ENCODE results near the gene FMNL2.

Gene FMNL2

DNA sequence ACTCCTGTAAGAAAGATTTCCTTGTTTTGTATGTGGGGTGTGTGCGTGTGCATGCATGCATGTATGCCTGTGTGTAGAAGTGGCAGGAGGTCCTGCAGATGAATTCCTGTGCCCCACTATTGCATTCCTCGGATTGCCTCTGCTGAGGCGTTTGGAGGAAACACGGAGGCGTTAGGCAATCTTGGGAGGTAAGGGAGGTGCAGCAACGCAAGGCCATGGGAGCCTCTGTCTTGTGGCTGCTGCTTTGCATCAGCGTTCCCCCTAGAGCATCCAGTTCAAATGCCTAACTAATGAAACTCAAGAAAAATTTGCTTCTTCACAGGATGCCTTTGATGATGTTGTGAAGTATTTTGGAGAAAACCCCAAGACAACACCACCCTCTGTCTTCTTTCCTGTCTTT lies 302.3 kb downstream of the FMNL2 start:
- H3K4me3 ChIP-seq (ENCODE audit: low read depth, low read length) = no peak overlapping the region
- TF ChIP-seq, protein P1, sequence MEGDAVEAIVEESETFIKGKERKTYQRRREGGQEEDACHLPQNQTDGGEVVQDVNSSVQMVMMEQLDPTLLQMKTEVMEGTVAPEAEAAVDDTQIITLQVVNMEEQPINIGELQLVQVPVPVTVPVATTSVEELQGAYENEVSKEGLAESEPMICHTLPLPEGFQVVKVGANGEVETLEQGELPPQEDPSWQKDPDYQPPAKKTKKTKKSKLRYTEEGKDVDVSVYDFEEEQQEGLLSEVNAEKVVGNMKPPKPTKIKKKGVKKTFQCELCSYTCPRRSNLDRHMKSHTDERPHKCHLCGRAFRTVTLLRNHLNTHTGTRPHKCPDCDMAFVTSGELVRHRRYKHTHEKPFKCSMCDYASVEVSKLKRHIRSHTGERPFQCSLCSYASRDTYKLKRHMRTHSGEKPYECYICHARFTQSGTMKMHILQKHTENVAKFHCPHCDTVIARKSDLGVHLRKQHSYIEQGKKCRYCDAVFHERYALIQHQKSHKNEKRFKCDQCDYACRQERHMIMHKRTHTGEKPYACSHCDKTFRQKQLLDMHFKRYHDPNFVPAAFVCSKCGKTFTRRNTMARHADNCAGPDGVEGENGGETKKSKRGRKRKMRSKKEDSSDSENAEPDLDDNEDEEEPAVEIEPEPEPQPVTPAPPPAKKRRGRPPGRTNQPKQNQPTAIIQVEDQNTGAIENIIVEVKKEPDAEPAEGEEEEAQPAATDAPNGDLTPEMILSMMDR (IDR thresholded peaks at IDR 0.05; ENCODE audit: control insufficient read depth, extremely low read depth, insufficient read depth) = no peak
- DNase-seq (ENCODE audit: low read depth) = no peak

DNA sequence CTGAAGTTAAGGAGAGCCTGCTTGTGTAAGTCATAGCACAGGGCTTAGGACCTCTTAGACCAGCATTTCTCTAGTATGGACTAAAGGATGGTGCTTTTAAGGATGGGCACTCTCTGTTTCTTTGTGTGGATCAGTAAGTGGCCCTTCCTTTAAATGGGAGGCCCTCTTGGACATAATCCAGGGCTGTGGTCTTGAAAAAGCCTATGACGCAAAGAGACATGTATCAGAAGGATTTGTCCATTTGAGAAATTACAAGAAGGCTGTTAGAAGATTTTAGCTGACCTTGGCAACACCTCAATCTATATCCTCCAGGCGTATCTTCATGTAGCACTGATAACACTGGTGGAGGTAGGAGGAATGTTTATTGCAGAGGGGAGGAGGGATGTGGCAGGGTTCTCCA lies 303.1 kb downstream of the FMNL2 start:
- TF ChIP-seq, protein P1 (IDR thresholded peaks at IDR 0.05; ENCODE audit: control insufficient read depth, extremely low read depth, insufficient read depth) = no peak
- no peak for DNase-seq (ENCODE audit: low read depth)
- H3K4me3 ChIP-seq (ENCODE audit: low read depth, low read length) = no peak overlapping the region

DNA sequence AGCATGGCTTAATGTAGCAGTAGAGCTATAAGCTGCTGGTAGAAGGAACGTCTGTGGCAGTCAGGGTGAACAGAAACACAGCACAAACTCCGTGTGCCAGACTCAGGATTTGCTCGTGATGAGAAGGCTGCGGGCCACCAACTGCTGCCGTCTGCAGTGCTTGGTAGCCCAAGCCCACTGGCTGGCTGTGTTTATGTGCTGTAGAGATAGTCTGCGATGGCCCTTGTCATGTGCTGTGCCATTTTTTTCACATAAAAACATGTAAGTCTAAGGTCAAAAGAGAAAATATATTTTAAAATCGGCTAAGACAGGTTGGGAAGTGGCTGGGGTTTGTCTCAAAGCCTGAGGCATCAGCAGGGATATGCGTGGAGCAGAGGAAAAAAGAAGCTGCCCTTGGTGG lies 303.6 kb downstream of the FMNL2 start:
- no peak for DNase-seq (ENCODE audit: low read depth)

DNA sequence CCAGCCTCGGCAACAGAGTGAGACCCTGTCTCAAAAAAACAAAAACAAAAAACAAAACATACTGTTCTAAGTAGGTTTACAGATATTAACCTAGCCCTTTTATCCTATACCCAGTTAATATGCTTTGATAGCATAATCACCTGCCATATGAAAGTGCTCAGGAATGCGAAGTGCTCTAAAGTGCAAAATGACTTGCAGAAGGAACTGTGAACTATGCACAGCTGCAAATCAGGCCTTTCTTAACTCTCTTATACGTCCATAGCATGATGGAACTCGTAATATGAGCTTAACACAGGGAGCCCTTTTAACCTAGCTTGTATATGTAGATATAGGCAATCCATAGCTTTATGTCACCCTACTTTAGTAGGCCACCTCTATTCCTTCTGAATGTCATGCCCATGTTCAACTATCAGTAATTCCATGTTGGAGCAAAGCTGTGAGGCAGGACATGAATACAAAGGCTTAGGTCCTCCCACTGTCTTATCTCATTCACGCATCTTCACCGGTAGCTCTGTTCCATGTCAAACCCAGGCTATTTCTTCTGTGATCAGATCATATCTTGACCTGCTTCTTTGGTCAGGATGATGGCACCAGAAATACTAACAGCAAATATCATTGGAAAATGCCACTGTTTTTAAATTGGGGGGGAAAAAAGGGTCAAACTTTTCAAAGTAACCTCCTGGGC lies 309.4 kb downstream of the FMNL2 start:
- no peak overlapping the region for H3K4me3 ChIP-seq (ENCODE audit: low read depth, low read length)
- DNase-seq (ENCODE audit: low read depth) = no peak
- TF ChIP-seq, protein P1 (IDR thresholded peaks at IDR 0.05; ENCODE audit: control insufficient read depth, extremely low read depth, insufficient read depth) = no peak

More for the DNA sequence above, 303.6 kb downstream of the FMNL2 start:
- TF ChIP-seq, protein P1 (IDR thresholded peaks at IDR 0.05; ENCODE audit: control insufficient read depth, extremely low read depth, insufficient read depth) = no peak
- no peak overlapping the region for H3K4me3 ChIP-seq (ENCODE audit: low read depth, low read length)

DNA sequence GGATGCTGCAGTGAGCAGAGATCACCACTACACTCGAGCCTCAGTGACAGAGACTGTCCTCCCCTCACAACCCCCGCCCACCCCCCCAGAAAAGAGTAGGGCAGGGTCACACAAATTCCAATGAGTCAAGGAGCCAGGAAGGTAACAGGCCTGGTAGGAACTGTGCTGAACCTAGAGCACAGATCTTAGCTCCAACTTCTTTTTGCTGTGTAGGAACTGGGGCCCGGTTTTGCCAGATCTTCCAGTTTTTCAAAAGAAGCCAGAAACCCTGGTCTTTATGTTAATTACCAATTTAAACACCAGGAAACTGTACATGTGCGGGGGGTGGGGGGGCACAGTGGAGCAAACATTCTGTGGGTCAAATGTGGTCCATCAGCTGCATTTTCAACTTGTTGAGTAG lies 311.3 kb downstream of the FMNL2 start:
- no peak for DNase-seq (ENCODE audit: low read depth)
- H3K4me3 ChIP-seq (ENCODE audit: low read depth, low read length) = no peak overlapping the region
- TF ChIP-seq, protein P1 (IDR thresholded peaks at IDR 0.05; ENCODE audit: control insufficient read depth, extremely low read depth, insufficient read depth) = no peak

DNA sequence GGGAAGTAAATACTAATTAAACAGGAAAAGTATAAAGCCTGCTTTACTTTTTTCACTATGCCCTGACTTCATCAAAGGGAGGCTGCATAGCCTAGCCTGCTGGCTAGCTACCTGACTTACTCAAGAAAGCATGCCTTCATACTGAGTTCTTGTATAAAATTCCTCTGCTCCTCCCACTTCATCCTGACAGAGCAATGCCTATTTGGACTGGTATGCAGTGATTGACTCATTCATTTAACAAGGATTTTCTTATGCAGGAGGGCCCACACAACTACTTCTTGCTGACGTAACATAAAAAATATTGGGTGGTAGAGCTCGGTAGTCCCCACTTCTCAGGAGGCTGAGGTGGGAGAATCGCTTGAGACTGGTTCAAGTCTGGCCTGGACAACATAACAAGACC lies 311.8 kb downstream of the FMNL2 start:
- no peak overlapping the region for H3K4me3 ChIP-seq (ENCODE audit: low read depth, low read length)
- DNase-seq (ENCODE audit: low read depth) = no peak
- TF ChIP-seq, protein P1 (IDR thresholded peaks at IDR 0.05; ENCODE audit: control insufficient read depth, extremely low read depth, insufficient read depth) = no peak

DNA sequence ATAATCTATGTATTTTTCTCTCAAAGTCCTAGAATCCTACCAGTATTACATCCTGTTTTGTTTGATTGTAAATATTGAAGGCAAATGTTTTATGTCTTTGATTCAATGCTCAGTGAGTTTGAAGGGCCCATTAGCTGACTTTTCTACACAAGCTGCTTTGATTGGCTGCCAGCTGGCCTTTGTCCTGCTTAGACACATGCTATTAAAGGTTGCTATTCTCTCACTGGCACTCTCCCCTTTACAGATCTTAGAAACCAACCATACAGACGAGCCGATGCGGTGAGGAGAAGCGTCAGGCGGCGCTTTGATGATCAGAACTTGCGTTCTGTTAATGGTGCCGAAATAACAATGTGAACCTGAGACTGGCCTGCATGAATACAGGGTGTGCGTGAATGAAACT lies 312.6 kb downstream of the FMNL2 start:
- H3K4me3 ChIP-seq (ENCODE audit: low read depth, low read length) = no peak overlapping the region
- TF ChIP-seq, protein P1 (IDR thresholded peaks at IDR 0.05; ENCODE audit: control insufficient read depth, extremely low read depth, insufficient read depth) = no peak
- peak; percentile 68 for DNase-seq (ENCODE audit: low read depth)

Measured in LNCaP clone FGC (cell line).